Kidney epithelial cell (primary cell): Measurements from ENCODE around the gene SMOC1. TPM values are rescaled to one million over a fixed set of nuclear protein-coding genes. Genes with fewer than 3 reads are reported as not detected.

Experiments used
- DNase-seq: peaks from one replicate; pipeline ENCODE4 v3.0.0-alpha.2; 2010; ENCODE audit warnings: low read depth
- H3K27me3 ChIP-seq: 2 replicates; pipeline ENCODE4 v1.6.0; 2011; ENCODE audit warnings: low read length; ENCODE audit not compliant: control insufficient read depth, insufficient read depth
- H3K36me3 ChIP-seq: 2 replicates; pipeline ENCODE4 v1.5.1; 2011; ENCODE audit warnings: low read length; ENCODE audit not compliant: control insufficient read depth, insufficient read depth
- H3K4me3 ChIP-seq: 2 replicates; pipeline ENCODE4 v1.5.1; 2011; ENCODE audit warnings: low read depth, mild to moderate bottlenecking, control low read depth, low read length
- total RNA-seq: library from RNA; depleted of rRNA; stranded (reverse); fragments of >200 nt; gene quantifications from 2 replicates; pipeline ENCODE4 v1.2.3, GENCODE V29; 2015
- TF ChIP-seq, protein P1 (sequence below): IDR thresholded peaks from 2 replicates; pipeline ENCODE4 v1.5.1; 2011; ENCODE audit warnings: mild to moderate bottlenecking, moderate library complexity, low read length, control low read depth, inconsistent platforms; ENCODE audit not compliant: insufficient read depth, poor library complexity, severe bottlenecking

Gene SMOC1
- total RNA-seq, 1 donor from 2014 or later, result 2.7 TPM

DNA sequence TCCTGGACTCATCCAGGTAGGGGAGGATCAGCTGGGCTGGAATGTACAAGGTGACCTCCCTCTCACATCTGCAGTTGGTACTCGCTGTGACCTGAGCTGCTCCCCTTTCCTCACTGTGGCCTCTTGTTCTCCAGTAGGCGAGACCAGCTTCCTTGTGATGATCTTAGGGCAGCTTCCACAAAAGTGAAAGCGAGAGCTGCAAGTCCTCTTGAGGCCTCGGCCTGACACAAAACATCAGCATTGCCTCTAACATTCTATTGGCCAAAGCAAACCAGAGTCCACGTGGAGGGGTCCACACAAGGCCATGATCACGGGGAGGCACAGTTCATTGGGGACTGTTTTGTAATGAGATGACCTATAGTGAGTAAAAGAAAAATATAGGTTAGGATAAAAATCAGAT is 127.5 kb downstream of the SMOC1 start:
- no peaks in the 10 kb centered on the region for H3K36me3 ChIP-seq
- H3K27me3 ChIP-seq, result no peaks in the 10 kb centered on the region
- no peak overlapping the region for H3K4me3 ChIP-seq
- TF ChIP-seq, protein P1, sequence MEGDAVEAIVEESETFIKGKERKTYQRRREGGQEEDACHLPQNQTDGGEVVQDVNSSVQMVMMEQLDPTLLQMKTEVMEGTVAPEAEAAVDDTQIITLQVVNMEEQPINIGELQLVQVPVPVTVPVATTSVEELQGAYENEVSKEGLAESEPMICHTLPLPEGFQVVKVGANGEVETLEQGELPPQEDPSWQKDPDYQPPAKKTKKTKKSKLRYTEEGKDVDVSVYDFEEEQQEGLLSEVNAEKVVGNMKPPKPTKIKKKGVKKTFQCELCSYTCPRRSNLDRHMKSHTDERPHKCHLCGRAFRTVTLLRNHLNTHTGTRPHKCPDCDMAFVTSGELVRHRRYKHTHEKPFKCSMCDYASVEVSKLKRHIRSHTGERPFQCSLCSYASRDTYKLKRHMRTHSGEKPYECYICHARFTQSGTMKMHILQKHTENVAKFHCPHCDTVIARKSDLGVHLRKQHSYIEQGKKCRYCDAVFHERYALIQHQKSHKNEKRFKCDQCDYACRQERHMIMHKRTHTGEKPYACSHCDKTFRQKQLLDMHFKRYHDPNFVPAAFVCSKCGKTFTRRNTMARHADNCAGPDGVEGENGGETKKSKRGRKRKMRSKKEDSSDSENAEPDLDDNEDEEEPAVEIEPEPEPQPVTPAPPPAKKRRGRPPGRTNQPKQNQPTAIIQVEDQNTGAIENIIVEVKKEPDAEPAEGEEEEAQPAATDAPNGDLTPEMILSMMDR, result no peak
- no peak for DNase-seq

DNA sequence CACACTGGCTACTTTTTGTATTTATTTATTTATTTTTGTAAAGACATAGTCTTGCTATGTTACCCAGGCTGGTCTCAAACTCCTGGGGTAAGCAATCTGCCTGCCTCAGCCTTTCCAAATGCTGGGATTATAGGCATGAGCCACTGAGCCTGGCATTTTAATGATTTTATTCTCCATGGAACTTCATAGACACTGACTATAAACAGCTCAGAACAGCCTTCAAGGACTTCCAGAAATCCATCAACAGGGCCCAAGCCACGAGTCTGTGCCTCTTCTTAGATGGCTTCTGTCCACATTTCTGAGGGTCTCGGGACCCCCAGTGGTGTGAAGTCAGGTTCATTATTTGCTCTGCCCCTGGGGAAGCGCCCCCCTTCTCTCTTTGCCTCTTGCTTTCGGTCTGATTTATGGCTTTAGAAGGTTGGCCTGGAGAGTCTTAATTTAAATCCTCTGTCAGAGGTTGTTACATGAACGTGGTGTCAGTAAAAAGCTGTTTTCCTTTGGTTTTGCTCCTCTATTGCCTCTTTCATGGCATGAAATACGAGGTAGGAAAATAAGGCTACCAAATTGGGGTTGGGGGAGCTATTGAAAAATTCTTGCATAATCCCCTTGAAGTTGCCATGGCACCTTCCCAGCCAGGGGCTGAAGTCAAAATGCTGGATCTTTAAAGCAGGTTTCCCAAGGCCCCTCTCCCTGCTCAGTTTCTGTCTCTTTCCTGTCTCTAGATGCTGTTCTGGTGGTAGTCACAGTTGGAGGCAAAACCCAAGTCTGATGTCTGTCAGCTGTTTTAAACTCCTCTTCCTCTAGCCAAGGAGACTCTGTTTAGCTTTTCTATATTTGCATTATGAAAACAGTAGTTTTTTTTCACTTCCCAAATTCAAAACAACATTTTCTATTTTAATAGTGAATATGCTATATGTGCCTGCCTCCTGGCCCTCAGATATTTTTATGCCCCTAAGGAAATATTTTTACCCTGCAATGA is 129.4 kb downstream of the SMOC1 start:
- TF ChIP-seq, protein P1, result no peak
- Histone ChIP-seq H3K4me3 (no peak overlapping the region), H3K27me3 (no peaks in the 10 kb centered on the region), H3K36me3 (no peaks in the 10 kb centered on the region)
- DNase-seq, result no peak

DNA sequence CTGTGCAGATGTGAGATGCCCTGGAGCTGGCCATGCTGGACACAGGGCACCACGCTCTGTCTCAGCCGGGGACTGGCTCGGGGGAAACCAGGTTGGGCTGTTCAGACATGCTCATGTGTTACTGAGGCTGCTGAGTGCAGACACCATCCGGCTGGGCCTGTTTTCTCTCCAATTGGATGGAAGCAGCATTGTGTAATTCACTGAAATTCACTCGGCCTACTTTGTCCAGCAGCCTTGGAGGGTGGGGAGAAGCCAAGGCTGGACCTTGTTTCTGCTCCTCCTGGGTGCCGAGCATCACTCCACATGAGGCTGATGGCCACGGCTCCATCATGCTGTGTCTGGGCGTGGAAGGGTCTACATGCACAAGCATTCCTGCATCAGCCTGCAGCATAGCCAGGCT is 130.7 kb downstream of the SMOC1 start:
- Histone ChIP-seq H3K36me3 (no peaks in the 10 kb centered on the region), H3K27me3 (no peaks in the 10 kb centered on the region), H3K4me3 (no peak overlapping the region)
- no peak for DNase-seq
- TF ChIP-seq, protein P1, result no peak

DNA sequence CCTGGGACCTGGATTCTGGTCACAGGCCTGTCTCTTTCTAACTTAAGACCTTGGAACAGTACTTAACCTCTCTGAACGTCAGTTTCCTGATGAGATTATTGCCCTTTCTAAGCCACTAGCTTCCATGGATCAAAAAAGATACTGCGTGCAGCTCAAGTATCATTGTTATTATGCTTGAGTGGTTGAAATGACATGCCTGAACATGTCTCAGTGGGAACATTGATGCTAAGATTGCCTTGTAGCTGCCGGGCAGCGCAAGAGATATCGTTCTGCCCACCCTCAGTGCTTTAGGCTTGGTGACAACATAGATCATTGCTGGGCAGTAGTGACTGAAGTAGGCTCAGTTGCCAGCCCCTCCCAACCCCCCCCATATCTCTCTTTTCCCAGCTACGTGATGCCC is 131.9 kb downstream of the SMOC1 start:
- TF ChIP-seq, protein P1, result no peak
- Histone ChIP-seq H3K4me3 (no peak overlapping the region), H3K27me3 (no peaks in the 10 kb centered on the region), H3K36me3 (no peaks in the 10 kb centered on the region)
- DNase-seq, result no peak

DNA sequence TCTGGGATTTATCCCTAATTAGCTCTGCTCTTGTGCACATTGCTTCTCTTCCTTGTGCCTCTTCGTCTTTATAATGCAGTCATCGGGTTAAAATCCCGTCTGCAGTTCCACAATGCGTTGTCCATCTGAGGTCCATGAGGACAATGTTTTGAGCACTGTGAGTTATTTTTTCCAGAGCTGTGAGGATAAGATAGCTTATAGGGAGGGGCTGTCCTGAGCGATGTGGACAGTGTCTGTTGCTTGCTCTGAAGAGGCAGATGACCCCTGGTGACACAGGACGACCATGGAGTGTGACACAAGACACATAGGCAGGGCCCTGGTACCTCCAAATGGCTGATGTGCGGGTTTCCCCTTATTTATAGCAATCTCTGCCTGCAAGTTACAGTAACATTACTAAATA is 132.5 kb downstream of the SMOC1 start:
- TF ChIP-seq, protein P1, result no peak
- DNase-seq, result no peak
- Histone ChIP-seq H3K36me3 (no peaks in the 10 kb centered on the region), H3K27me3 (no peaks in the 10 kb centered on the region), H3K4me3 (no peak overlapping the region)
